CD1c-positive myeloid dendritic cell (primary cell): Measurements from ENCODE around the gene UBE2J2.
A peak's percentile ranks its signal among the peaks of the same experiment; 100 is the strongest.

Experiments
- DNase-seq: peaks from one replicate; pipeline ENCODE4 v3.0.0-alpha.2; 2016; ENCODE audit errors: extremely low spot score

Gene UBE2J2

DNA sequence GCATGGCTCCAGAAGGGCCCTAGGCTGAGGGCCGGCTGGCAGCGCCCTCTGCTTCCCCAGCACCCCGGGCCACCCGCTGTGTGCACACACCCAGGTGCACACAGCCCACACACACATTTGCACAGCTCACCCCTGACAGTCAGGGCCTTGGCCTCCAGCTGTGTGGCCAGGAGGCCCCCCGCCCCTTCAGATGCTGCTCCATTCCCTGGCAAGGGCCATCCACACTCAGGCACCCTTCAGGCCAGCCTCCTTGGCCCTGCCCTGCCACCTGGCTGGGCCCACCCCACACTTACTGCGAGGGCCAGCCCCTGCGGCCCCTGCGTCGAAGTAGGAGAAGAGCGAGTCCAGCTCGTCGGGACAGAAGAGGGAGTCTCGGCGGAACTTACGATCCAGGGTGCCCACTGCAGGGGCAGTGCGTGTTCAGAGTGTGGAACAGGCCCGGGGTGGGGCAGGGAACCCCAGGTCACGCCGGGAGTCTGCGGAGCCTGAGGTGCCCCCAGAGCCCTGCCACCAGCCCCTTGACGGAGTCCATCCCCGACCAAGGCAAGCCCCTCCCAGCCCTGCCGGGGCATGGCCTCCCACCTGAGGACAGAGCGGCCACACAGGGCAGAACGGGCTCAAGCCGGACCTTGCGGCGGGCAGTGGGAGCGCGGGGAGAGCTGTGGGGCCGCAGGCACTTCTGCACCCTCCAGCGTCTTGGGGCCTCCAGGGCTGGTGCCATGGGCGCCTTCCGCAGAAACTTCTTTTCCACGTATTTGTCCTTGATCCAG lies 21.7 kb upstream of the UBE2J2 start:
- DNase-seq: no peak

DNA sequence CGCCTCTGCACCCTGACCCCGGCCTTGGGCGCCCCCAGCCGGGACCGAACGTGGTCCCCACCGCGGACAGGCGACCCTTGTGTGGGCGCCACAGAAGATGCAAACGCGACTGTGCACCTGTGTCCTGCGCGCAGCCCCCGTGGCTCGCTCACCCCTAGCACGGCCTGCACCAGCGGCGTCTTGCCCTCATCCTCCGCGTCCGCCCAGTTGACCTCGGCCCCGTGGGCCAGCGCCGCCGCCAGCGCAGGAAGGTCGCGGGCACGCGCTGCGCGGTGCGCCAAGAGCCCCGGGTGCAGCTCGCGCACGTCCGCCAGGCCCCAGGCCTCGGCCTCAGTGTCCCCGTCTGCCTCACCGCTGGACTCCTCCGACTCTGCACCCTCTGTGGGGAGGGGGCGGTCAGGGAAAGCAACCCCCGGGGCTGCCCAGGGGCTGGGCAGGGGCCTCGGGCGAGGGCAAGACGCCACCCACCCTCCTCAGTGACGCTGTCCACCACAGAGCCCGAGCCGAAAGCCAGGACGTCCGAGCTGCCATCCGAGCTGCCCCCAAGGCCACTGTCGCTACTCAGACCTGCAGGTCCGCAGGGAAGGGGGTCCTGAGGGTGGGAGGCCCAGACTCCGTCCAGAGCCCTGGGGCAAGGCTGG lies 20.7 kb upstream of the UBE2J2 start:
- no peak for DNase-seq

DNA sequence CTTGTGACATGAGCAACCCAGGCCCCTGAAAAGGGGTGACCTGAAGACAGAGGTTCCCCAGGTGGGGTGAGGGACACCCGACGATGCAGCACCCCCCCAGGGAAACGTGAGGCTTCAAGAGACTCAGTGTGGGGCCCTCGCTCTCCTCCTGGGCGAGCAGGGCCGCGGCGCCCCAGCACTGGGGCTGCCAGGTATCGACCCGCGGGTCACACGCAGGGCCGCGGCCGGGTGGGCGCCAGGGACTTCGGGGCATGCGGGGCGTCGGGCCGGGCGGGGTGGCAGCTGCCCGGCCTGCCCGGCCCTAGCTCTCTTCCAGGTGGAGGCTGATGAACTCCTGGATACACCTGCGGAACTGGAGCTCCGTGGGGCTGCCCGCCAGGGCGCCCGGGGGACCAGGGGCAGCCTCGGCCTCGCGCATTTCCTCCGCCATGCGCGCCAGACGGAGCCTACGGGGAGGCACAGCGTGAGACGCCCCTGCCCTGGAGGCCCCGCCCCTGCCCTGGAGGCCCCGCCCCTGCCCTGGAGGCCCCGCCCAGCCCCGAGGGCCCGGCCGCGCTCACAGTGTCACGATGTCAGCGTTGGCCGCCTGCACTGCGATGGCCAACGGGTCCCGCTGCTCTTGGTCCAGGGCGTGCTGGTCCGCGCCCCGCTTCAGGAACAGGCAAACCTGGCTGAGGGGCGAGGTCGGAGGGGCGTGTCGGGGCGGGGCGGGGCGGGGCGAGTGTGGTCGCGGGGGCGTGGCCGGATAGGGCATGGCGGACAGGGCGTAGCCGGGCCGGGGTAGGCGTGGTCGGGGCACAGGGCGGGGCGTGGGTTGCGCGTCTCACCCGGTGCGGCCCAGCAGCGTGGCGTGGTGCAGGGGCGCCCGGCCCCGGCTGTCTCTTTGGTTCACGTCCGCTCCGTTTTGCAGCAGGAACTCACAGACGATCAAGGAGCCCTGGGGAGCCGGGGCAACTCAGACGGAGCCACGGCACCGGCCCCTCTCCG lies 19.9 kb upstream of the UBE2J2 start:
- DNase-seq: no peak

DNA sequence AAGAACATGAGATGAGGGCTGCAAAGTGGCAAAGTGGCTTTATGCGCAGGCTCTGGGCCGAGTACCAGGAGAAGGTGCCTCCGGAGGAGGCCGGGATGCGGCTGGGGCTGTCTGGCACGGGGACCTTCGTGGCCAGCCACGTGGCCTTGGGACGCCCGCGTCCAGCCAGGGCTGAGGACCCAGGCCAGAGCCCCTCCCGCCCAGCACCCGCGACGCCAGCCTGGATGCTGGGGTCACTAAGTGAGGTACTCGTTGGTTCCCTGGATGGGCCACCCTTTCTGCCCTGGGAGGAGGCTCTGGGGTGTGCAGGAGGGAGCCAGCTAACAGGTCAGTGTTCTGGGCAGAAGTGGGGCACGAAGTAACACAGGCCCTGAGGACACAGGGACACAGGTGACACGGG lies 19.2 kb upstream of the UBE2J2 start:
- DNase-seq: no peak

DNA sequence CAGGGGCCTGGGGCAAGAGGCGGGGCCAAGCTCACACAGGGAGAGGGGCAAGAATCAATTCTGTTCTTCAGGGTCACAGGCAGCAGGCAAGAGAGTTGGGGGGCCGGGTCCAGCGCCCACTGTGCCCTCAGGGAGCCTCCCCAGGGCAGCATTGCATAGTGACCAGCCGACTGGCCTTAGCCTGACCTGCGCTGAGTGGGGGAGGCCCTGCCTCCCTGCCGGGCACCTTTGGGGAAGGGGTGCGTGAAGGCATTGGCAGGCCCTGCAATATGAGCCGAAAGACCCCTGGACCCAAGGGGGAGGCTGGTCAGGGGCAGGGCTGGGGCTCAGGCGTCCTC lies 18.8 kb upstream of the UBE2J2 start:
- no peak for DNase-seq

DNA sequence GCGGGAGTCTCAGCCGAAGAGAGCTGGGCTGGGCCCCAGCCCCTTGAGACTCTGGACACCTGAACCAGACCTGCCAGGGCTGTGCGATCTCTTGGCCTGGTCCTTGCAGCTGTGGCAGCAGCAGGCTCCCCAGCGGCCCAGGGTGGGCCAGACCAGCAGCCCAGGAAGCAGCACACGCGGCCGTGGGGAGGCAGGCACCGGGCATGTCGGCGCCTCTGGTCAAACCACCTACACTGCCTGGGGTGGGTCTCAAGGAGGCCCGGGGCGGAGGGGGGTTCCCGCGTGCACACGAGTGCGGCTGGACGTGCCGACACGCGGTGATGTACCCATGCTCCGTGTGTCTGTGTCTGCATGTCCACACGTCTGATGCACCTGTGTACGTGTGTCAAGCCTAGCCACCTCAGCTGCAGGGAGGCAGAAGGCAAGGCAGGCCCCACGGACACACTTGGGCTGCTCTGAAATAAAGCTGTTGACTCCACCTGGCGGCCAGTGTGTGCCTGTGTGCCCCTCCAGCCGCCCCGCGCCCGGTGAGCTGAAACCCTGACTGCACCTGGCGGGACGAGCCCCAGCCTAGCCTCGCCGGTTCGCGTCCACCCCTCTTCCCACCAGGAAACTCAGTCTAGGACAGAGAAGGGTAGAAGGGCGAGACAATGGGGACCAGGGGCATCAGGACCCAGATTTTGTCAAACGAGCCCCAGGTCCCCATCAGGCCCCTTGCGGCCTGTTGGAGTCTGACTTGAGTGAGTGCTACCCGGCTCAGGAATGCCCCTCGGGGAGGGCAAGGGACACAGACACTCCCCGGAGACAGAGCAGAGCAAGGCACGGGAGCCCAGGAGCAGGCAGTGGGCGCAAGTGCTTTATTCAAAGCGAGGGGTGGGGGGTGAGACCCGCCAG lies 18.1 kb upstream of the UBE2J2 start:
- DNase-seq: peak; percentile 40

DNA sequence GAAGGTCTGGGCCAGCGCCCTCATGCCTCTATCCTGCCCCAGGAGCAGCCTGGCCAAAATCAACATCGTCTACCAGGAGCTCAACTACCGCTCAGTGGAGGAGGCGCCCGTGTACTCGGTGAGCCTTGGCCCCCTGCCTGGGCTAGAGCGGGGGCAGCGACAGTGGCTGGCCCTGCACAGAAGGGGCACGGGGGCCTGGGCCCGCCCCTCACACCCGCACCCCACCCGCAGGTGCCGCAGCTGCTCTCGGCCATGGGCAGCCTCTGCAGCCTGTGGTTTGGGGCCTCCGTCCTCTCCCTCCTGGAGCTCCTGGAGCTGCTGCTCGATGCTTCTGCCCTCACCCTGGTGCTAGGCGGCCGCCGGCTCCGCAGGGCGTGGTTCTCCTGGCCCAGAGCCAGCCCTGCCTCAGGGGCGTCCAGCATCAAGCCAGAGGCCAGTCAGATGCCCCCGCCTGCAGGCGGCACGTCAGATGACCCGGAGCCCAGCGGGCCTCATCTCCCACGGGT lies 17.4 kb upstream of the UBE2J2 start:
- DNase-seq: no peak

DNA sequence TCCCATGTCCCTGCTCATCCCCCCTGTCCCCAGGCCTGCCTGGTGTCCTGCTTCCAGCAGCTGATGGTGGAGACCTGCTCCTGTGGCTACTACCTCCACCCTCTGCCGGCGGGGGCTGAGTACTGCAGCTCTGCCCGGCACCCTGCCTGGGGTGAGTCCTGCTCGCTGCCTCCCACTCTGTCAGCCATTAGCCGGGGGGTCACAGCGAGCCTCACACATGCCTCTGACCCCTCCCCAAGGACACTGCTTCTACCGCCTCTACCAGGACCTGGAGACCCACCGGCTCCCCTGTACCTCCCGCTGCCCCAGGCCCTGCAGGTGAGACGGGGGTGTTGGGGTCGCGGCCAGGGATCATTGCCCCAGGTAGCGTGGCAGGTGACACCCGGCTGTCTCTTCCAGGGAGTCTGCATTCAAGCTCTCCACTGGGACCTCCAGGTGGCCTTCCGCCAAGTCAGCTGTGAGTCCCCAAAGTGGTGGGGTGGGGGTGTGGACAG lies 16.6 kb upstream of the UBE2J2 start:
- peak; percentile 57 for DNase-seq

DNA sequence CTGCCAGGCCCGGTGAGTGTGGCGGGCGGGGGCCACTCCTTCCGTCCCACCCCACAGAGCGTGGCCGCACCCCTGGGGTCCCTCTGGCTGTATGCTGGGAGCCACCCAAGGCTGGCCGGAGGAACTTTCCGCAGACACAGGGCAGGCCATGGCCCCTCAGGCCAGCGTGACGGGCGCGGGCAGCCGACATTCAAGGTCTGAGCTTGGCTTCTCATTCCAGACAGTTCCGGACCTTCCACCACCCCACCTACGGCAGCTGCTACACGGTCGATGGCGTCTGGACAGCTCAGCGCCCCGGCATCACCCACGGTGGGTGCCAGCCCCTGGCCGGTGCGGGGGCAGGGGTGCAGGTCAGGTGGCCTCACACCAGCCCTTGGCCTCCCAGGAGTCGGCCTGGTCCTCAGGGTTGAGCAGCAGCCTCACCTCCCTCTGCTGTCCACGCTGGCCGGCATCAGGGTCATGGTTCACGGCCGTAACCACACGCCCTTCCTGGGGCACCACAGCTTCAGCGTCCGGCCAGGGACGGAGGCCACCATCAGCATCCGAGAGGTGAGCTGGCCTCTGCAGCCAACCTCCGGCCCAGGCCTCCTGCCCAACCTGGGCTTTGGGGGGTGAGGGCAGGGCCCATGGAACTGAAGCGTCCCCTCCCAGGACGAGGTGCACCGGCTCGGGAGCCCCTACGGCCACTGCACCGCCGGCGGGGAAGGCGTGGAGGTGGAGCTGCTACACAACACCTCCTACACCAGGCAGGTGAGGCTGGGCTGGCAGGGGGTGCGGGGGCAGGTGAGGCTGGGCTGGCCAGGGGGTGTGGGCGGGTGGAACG lies 13.8 kb upstream of the UBE2J2 start:
- no peak for DNase-seq

DNA sequence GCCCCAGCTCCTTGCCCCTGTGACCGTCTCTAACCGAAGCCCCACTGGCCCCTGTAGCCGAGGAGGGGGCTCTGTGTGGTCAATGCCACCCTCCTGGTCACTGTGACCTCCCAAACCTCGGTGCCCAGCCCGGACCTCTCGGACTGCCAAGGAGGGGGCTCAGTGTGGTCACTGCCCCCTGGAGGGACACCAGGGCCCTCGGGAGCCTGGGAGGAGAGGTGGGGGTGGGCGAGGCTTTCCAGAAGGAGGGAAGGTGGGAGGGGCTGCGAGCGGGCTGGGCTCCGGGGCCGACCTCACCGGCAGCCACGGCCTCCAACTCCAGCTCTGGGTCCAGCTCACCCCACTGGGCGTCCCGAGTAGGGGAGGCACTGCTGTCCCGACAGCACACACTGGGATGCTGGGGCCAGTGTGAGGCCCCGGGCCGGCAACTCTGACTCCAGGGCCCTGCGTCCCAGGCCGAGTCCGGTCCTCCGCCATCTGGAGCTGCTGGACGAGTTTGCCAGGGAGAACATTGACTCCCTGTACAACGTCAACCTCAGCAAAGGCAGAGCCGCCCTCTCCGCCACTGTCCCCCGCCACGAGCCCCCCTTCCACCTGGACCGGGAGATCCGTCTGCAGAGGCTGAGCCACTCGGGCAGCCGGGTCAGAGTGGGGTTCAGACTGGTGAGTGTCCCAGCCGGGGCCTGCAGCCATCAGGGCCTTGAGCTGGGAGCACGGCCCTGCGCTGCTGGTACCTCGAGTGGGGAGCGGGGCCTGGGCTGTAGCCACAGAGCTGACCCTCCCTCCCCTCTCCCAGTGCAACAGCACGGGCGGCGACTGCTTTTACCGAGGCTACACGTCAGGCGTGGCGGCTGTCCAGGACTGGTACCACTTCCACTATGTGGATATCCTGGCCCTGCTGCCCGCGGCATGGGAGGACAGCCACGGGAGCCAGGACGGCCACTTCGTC lies 12.9 kb upstream of the UBE2J2 start:
- no peak for DNase-seq

DNA sequence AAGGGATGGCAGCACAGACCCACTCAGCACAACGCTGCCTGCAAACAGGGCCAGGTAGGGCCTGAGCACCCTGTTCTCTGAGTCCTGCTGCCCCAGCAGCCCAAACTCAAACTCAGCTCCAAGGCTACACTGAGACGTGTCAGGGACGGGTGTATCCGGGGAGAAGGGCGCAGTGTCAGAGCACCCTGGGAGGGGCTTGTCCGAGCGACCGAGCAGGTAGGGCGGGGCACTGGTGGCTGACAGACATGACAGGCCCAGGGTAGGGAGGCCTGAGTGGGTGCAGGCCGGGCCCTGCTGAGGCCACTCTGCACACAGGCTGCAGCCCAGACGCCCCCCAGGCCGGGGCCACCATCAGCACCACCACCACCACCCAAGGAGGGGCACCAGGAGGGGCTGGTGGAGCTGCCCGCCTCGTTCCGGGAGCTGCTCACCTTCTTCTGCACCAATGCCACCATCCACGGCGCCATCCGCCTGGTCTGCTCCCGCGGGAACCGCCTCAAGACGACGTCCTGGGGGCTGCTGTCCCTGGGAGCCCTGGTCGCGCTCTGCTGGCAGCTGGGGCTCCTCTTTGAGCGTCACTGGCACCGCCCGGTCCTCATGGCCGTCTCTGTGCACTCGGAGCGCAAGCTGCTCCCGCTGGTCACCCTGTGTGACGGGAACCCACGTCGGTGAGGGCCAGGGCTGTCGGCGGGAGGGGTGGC lies 12.1 kb upstream of the UBE2J2 start:
- no peak for DNase-seq

DNA sequence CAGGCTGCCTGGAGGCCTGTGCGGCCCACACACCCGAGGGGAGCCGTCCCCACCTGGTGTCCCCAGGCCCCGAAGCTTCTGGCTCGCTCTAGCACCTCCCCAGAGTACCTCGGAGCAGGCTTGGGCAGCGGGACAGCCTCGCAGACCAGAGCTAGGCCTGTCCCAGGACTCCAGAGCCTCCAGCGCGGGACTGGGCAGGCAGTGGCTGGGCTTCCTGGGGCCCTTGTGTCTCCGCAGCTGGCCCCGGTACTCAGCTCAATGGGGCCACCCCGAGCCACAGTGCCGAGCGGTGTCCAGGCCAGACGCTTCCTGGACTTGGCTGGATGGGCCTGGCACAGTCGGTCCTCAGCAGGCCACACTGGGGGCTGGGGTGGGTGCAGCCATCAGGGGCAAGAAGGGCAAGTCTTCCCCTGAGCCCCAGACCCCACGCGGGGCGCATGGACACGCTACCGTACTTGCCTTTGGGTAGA lies 11.5 kb upstream of the UBE2J2 start:
- no peak for DNase-seq

DNA sequence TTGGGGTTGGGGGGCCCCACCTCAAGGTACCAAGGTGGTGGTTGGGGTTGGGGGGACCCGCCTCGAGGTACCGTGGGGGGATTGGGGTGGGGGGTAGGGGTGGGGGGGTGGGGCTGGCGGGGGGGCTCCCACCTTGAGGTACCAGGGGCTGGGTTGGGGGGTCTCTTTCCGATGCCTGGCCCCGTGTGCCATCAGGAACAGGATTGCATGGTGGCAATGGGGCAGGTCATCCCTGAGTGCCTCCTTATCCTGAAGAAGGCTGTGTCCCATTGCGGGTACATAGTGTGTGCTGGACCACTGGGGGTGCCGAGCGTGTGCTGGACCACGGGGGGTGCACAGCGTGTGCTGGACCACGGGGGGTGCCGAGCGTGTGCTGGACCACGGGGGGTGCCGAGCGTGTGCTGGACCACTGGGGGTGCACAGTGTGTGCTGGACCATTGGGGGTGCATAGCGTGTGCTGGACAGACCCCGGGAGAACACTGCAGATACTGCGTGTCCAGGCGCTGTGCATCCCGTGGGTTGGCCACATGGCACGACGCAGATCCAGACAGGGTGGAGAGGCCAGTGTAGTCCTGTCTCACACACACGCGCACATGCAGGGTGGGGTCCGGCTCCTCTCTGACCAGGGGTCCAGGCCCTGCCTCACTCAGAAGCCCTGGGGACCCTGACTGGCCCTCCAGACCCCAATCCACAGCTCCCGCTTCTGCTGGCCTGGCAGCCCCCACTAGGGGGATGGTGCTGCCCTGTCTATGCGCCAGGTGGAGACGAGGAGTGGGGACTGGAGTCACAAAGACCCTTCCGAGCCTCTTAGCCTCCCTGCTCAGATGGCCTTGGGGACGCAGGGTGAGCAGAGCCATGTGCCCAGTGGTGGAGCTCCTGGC lies 10.8 kb upstream of the UBE2J2 start:
- no peak for DNase-seq

DNA sequence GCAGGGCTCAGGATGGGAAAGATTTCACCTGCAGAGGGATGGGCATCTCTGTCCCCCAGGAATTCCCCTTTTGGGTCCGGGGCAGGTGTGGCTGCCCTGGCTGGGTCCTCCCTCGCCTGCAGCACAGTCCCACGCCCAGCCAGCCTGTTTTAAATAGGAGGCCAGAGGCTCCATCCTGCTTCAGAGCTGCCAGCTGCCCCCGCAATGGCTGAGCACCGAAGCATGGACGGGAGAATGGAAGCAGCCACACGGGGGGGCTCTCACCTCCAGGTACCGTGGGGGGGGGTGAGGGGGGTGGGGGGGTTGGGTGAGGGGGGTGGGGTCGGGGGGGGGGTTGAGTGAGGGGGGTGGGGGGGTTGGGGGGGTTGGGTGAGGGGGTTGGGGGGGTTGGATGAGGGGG lies 10.2 kb upstream of the UBE2J2 start:
- DNase-seq: no peak

DNA sequence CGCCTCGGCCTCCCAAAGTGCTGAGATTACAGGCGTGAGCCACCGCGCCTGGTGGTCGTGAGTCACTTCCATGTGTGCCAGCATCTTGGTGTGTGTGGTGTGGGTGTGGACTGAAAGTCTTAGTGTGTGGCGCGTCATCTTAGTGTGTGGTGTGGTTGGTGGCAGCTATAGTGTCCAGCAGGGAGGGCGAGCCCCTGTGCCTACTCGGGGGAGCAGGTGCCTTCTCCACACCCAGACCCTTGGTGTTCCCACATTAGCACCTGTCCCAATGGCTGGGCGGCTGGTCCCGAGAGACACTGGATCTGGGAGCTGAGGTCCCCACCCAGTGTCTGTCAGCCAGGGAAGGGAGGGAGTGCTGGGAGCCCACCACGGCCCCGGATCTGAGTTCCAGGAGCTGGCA lies 9.3 kb upstream of the UBE2J2 start:
- DNase-seq: peak; percentile 18

DNA sequence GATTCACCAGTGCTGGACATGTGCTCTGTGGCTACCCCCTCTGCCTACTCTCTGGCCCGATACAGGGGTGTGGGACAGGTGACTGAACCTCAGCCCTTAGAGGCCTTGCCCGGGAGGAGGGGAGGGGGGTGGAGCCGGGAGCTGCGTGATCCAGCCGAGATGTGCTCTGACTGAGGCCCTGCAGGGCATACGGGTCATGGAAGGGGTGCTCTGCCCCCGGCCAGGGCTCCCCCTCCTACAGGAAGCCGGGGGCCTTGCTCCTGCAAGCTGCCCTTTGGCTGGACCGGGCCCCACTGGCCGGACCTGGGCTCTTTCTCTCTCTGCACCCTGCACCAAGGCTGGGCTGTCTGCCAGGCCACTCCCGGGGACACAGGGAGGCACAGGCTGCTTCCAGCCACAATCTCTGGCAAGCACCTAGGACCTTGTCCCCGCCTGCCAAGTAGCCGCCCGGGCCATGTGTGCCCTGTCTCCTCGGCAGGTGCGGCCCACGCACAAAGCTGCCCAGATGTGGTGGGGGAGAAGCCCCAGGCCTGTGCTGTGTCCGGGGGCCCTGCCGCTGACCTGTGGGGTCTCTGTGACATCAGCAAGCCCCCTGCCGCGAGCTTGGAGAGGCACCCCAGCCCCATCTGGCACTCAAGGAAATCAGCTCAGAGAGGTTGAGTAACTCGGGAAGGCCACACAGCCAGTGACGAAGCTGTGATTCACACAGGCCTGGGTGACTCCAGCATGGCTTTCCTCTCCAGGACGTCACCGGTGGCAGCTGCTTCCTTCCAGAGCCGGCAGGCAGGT lies 8.1 kb upstream of the UBE2J2 start:
- DNase-seq: peak; percentile 27
